SIG-M5 (cell line): ENCODE results near the gene XRCC1.
"Not testable (repeated sequence)": the region's sequence is repeated elsewhere in the genome, so short reads cannot be mapped to it uniquely, and the experiment has no call there.

ENCODE experiments used
- DNase-seq: peaks from one replicate; lab custom pipeline; 2025; lab: John Stamatoyannopoulos, UW

Gene XRCC1

GRCh38 chr19:43522929-43523328 lies 52.4 kb downstream of the XRCC1 start:
- DNase-seq = no peak

GRCh38 chr19:43519436-43520088 lies 55.8 kb downstream of the XRCC1 start:
- DNase-seq = no peak

GRCh38 chr19:43518051-43518450 lies 57.3 kb downstream of the XRCC1 start:
- no peak for DNase-seq

- not testable (repeated sequence) for DNase-seq
Measured at GRCh38 chr19:43512399-43512798, 62.9 kb downstream of the XRCC1 start.

GRCh38 chr19:43511324-43511723 lies 64.0 kb downstream of the XRCC1 start:
- DNase-seq = no peak

DNA sequence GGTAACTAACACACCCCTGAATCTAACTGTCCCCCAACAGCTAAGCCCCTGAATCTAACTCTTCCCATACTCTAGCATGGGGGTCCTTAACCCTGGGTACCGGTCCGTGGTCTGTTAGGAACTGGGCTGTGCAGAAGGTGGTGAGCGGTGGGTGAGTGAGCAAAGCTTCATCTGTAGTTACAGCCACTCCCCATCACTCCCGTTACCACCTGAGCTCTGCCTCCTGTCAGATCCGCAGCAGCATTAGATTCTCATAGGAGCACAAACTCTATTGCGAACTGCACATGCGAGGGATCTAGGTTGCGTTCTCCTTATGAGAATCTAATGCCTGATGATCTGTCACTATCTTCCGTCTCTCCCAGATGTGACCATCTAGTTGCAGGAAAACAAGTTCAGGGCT lies 64.6 kb downstream of the XRCC1 start:
- no peak for DNase-seq

DNA sequence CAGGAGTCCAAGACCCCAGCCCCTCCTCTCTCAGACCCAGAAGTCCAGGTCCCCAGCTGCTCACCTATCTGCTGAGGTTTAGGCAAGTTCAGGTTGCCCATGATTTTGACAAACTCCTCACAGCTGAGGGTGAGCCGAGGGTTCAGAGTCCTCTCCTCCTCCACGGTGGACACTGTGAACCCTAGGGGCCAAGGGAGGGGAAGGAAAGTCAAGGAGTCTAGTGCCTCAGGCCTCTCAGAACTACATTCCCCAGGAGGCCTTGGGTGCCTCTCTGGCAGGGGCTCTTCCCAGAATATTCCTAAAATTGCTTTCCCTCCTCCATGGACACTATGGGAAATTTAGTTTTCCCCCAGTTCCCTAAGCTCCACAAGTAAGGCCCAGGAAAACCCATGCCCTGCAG lies 67.4 kb downstream of the XRCC1 start:
- DNase-seq = no peak

DNA sequence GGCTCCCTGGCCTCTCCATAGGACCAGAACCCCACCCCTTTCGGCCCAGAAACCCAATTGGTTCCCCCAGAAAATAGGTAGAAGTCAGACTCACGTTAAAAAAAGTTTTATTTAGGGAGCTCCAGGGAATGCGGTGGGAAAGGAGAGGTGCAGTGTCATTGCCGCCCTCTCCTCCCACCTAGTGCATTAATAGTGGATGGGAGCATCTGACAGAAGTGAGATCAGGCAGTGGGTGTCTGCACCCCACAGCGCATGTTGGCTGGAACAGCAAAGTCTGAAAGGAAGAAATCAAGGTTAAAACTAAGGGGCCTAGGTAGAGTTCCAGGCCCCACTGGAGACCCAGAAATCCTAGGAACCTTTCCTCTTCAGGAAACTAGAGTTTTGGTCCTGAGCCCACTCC lies 68.7 kb downstream of the XRCC1 start:
- no peak for DNase-seq

GRCh38 chr19:43505941-43506340 lies 69.4 kb downstream of the XRCC1 start:
- DNase-seq = no peak

DNA sequence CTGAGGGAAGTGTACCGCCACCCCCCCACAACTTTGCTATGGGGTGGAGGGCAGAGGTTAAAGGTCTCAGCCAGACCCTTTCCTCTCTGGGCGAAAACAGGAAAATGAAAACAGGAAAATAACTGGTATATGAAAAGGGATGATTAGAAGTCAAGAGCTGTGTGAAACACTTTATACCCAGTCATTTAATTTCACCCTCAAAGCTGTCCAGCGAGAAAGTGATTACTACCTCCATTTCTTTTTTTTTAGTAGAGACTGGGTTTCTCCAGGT lies 70.2 kb downstream of the XRCC1 start:
- no peak for DNase-seq

- no peak for DNase-seq
Measured at GRCh38 chr19:43504426-43505185, 70.7 kb downstream of the XRCC1 start, which contains the start of gene PHLDB3. Gene PHLDB3 (minus strand): TSS chr19:43504746. CDS start chr19:43504118, 628 bp downstream.

DNA sequence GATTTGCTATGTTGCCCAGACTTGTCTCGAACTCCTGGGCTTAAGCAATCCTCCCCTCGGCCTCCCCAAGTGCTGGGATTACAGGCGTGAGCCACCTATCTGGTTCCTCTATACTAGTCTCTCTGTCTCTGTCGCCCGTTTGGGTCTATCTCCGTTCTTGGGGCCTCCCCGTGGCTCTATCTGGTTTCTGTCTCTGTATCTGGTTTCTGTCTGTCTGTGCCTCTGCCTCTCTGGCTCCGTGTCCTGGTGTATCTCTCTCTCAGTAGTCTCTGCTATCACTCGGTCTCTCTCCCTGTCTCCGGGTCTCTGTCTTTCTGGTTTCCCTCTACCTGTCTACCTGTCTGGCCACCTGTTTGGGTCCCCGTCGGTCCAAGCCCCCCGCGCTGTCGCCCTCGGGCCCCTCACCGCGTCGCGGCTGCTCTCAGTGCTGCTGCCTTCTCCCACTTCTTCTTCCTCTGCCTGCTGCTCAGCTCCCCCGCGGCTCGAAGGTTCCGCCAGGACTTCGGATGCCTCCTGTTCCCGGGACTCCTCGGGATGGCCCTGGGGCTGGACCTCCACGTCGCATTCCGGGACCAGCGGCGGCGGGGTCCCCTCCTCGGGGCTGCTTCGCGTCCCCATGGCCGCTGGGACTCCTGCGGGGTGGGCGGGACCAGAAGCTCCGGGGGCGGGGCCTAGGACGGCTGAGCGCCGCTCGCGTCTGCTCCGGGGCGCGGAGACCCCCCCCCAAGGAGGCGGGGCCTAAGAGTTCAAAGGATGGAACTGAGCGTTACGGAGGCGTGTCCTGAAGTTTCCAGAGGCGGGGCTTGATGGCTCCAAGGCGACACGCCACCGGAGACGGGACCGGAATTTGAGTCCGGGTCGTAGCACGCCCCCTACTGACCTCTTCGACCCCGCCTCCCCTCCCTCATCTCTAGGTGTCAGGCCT lies 71.6 kb downstream of the XRCC1 start:
- peak; percentile 38 for DNase-seq

DNA sequence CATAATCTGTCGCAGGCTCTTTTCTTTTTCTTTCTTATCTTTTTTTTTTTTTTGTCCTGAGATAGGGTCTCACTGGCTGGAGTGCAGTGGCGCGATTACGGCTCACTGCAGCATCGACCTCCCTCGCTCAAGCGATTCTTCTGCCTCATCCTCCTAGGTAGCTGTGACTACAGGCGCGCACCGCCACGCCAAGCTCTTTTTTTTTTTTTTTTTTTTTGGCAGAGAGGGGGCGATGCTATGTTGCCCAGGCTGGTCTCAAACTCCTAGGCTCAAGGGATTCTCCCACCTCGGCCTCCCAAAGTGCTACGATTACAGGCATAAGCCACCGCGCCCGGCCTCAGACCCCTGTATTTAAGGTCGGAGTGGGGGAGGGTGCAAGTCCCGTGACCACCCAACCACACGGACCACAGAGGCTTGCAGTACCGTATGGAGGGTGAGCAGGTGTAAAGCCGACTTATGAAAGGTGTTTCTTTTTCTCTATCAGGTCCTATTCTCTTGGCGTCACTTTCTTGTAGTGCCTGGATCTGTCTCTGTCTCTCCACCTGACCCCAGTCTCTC lies 72.8 kb downstream of the XRCC1 start:
- DNase-seq = no peak

DNA sequence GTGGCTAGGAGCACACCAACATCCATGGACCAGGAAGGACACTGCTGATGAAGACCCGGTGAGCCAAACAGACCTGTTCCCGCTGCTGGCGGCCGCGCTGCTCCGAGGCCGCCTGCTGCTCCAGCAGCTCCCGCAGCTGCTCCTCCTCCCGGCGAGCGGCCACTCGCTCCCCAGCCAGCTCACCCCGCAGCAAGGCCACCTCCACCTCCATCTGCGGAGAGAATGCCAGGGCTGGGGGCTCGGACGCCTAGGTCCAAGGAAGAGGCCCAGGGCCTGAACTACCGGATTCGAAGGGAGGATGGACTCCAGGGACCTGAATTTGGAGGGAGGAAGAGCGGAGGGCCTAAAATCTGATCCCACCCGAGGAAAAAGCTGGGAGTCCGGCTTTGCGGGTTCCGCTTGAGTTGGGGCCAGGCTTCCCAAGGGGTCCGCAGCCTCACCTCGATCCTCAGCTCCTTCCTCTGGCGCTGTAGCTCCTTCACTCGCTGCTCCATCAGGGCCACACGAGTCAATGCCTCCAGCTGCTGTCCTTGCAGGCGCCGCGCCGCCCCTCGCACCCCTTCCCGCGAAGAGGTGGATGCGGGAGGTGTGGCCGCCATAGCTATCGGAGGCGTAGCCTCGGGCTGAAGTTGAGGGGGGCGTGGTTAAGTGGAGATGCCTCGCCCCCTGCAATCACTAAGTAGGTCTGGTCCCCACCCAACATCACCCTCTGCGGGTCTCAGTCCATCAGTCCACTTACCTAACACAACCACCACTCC lies 73.5 kb downstream of the XRCC1 start:
- DNase-seq = no peak

GRCh38 chr19:43499042-43499441 lies 76.3 kb downstream of the XRCC1 start:
- no peak for DNase-seq

GRCh38 chr19:43498233-43498842 lies 77.0 kb downstream of the XRCC1 start:
- no peak for DNase-seq

GRCh38 chr19:43496960-43497359 lies 78.4 kb downstream of the XRCC1 start:
- no peak for DNase-seq

DNA sequence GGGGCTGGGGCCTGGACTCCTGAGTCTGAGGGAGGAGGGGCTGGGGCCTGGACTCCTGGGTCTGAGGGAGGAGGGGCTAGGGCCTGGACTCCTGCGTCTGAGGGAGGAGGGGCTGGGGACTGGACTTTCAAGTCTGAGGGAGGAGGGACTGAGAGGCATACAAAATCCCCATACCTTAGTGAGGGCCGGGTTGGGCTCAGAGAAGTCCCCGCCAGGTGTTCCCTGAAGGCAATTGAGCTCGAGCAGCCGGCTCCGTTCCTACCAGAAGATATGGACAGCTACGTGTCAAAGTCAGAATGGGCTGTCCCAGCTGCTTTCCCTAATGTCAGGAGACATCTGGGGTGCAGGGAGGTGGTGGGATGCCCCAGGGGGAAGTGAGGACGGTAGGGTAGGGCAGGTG lies 80.2 kb downstream of the XRCC1 start:
- DNase-seq = no peak
